H9 (cell line): ENCODE results near the gene PLCH1. TPM values are rescaled to one million over a fixed set of nuclear protein-coding genes. Genes with fewer than 3 reads are reported as not detected.
A peak's percentile ranks its signal among the peaks of the same experiment; 100 is the strongest.

ENCODE experiments used
- DNase-seq: peaks from one replicate; pipeline ENCODE4 v3.0.0-alpha.2; 2017
- H2AFZ ChIP-seq: one replicate; pipeline ENCODE4 v1.6.1; 2013; ENCODE audit warnings: mild to moderate bottlenecking, low read length, control low read depth, moderate library complexity
- H2AK5ac ChIP-seq: 2 replicates; pipeline ENCODE4 v1.6.1; 2013; ENCODE audit warnings: low read length, control low read depth, mixed read lengths; ENCODE audit not compliant: insufficient read length
- H2BK120ac ChIP-seq: one replicate; pipeline ENCODE4 v1.6.1; 2013; ENCODE audit warnings: low read depth, mild to moderate bottlenecking, low read length, control low read depth, inconsistent platforms; ENCODE audit not compliant: poor library complexity, severe bottlenecking
- H2BK12ac ChIP-seq: 2 replicates; pipeline ENCODE4 v1.6.1; 2013; ENCODE audit warnings: low read length, control low read depth, mixed read lengths, low read depth; ENCODE audit not compliant: insufficient read length
- H2BK15ac ChIP-seq: 2 replicates; pipeline ENCODE4 v1.6.1; 2013; ENCODE audit warnings: low read depth, low read length, control low read depth
- H2BK20ac ChIP-seq: one replicate; pipeline ENCODE4 v1.6.1; 2013; ENCODE audit warnings: low read depth, mild to moderate bottlenecking, low read length, control low read depth, inconsistent platforms; ENCODE audit not compliant: poor library complexity, severe bottlenecking
- H2BK5ac ChIP-seq: 2 replicates; pipeline ENCODE4 v1.6.1; 2013; ENCODE audit warnings: low read length, control low read depth, mixed read lengths; ENCODE audit not compliant: insufficient read length
- H3K14ac ChIP-seq: 2 replicates; pipeline ENCODE4 v1.6.1; 2013; ENCODE audit warnings: low read length, control low read depth; ENCODE audit not compliant: insufficient read depth
- H3K18ac ChIP-seq: 2 replicates; pipeline ENCODE4 v1.6.1; 2013; ENCODE audit warnings: low read depth, mild to moderate bottlenecking, mixed read lengths, low read length, control low read depth; ENCODE audit not compliant: insufficient read length
- H3K23ac ChIP-seq: 2 replicates; pipeline ENCODE4 v1.6.1; 2013; ENCODE audit warnings: low read length, control low read depth, mixed read lengths, low read depth; ENCODE audit not compliant: insufficient read length
- H3K23me2 ChIP-seq: 2 replicates; pipeline ENCODE4 v1.6.1; 2013; ENCODE audit warnings: low read depth, mild to moderate bottlenecking, mixed read lengths, low read length, control low read depth; ENCODE audit not compliant: insufficient read length, poor library complexity, severe bottlenecking
- H3K27ac ChIP-seq: 2 replicates; pipeline ENCODE4 v1.5.1; 2013; ENCODE audit warnings: low read length, control low read depth, mixed read lengths, low read depth; ENCODE audit not compliant: insufficient read length
- H3K27me3 ChIP-seq: 2 replicates; pipeline ENCODE4 v1.6.1; 2013; ENCODE audit warnings: low read length, control low read depth, inconsistent platforms; ENCODE audit not compliant: insufficient read depth
- H3K4ac ChIP-seq: 2 replicates; pipeline ENCODE4 v1.6.1; 2013; ENCODE audit warnings: low read depth, mild to moderate bottlenecking, control low read depth, inconsistent platforms, low read length, moderate library complexity
- H3K4me1 ChIP-seq: 2 replicates; pipeline ENCODE4 v1.6.1; 2013; ENCODE audit warnings: low read length, control low read depth, inconsistent platforms; ENCODE audit not compliant: insufficient read depth
- H3K4me2 ChIP-seq: 2 replicates; pipeline ENCODE4 v1.6.1; 2013; ENCODE audit warnings: low read length, control low read depth, mixed read lengths; ENCODE audit not compliant: insufficient read length, insufficient read depth
- H3K56ac ChIP-seq: 2 replicates; pipeline ENCODE4 v1.6.1; 2013; ENCODE audit warnings: low read depth, mild to moderate bottlenecking, mixed read lengths, low read length, control low read depth; ENCODE audit not compliant: insufficient read length
- H3K79me1 ChIP-seq: 2 replicates; pipeline ENCODE4 v1.6.1; 2013; ENCODE audit warnings: low read depth, mild to moderate bottlenecking, moderate library complexity, low read length, control low read depth, inconsistent platforms; ENCODE audit not compliant: insufficient read depth, poor library complexity, severe bottlenecking
- H3K79me2 ChIP-seq: 2 replicates; pipeline ENCODE4 v1.6.1; 2013; ENCODE audit warnings: low read length, control low read depth, inconsistent platforms; ENCODE audit not compliant: insufficient read depth
- H3K9ac ChIP-seq: 2 replicates; pipeline ENCODE4 v1.6.1; 2013; ENCODE audit warnings: low read length, control low read depth, mixed read lengths; ENCODE audit not compliant: insufficient read length; ENCODE audit errors: extremely low read depth
- H3K9me3 ChIP-seq: one replicate; pipeline ENCODE4 v1.6.1; 2013; ENCODE audit warnings: low read depth, low read length, inconsistent platforms; ENCODE audit not compliant: control insufficient read depth
- H3T11ph ChIP-seq: one replicate; pipeline ENCODE4 v1.6.1; 2013; ENCODE audit warnings: mild to moderate bottlenecking, low read length, control low read depth, inconsistent platforms
- H4K20me1 ChIP-seq: one replicate; pipeline ENCODE4 v1.6.1; 2013; ENCODE audit not compliant: control insufficient read depth, insufficient read length, insufficient read depth
- H4K5ac ChIP-seq: 2 replicates; pipeline ENCODE4 v1.6.1; 2013; ENCODE audit warnings: low read depth, mild to moderate bottlenecking, mixed read lengths, low read length, control low read depth; ENCODE audit not compliant: insufficient read length
- H4K8ac ChIP-seq: replicated peaks from 2 replicates; pipeline ENCODE4 v1.6.1; 2013; ENCODE audit warnings: low read length, control low read depth, mixed read lengths, low read depth; ENCODE audit not compliant: insufficient read length
- H4K91ac ChIP-seq: 2 replicates; pipeline ENCODE4 v1.6.1; 2013; ENCODE audit warnings: low read depth, mild to moderate bottlenecking, moderate library complexity, mixed read lengths, low read length, control low read depth; ENCODE audit not compliant: insufficient read length
- H3K27ac Mint-ChIP-seq, 3 experiments: 2 replicates in 2 of 3; 3 replicates in 1 of 3; pipeline ENCODE4 v1.8.0; 2020 to 2021; ENCODE audit warnings: mixed read lengths in 3 of 3, mild to moderate bottlenecking in 1 of 3, moderate library complexity in 1 of 3
- H3K27me3 Mint-ChIP-seq: 2 replicates; pipeline ENCODE4 v1.8.0; 2021; ENCODE audit warnings: low read depth, mild to moderate bottlenecking, moderate library complexity, mixed read lengths
- H3K36me3 Mint-ChIP-seq, 3 experiments: 2 replicates in 2 of 3; 3 replicates in 1 of 3; pipeline ENCODE4 v1.8.0; 2020 to 2021; ENCODE audit warnings: low read depth in 3 of 3, mixed read lengths in 3 of 3; ENCODE audit not compliant: insufficient read depth in 1 of 3
- H3K4me1 Mint-ChIP-seq, 2 experiments: 2 replicates each; pipeline ENCODE4 v1.8.0; 2020; ENCODE audit warnings: mixed read lengths in 2 of 2
- H3K4me3 Mint-ChIP-seq, 2 experiments: 2 replicates in 1 of 2; 3 replicates in 1 of 2; pipeline ENCODE4 v1.8.0; 2020 to 2021; ENCODE audit warnings: mild to moderate bottlenecking in 2 of 2, mixed read lengths in 2 of 2, moderate library complexity in 1 of 2
- H3K9me3 Mint-ChIP-seq, 2 experiments: 2 replicates in 1 of 2; 3 replicates in 1 of 2; pipeline ENCODE4 v1.8.0; 2020; ENCODE audit warnings: mild to moderate bottlenecking in 2 of 2, mixed read lengths in 2 of 2, moderate library complexity in 1 of 2
- WGBS: extraction: QIAGEN DNeasy Blood & Tissue Kit; methylation state at CpG from one replicate; pipeline ENCODE4 v1.1.7; 2013; ENCODE audit warnings: missing lambda C conversion rate, low lambda C conversion rate, mixed read lengths; ENCODE audit not compliant: insufficient read length; ENCODE audit errors: extremely low coverage; 5-methylcytosine and 5-hydroxymethylcytosine counted together
- total RNA-seq: library from RNA; stranded (reverse); gene quantifications from 2 replicates; pipeline ENCODE4 v1.2.1, GENCODE V29; 2021
- TF ChIP-seq, protein P1 (sequence below): fragments of 200-600 bp; sonication (generic); conservative IDR thresholded peaks from 3 replicates; pipeline ENCODE4 v1.8.0; 2021; ENCODE audit warnings: antibody characterized with exemption, mild to moderate bottlenecking

PLCH1 gene
- total RNA-seq, 1 experiment from 2014 or later: 19.0 TPM

DNA sequence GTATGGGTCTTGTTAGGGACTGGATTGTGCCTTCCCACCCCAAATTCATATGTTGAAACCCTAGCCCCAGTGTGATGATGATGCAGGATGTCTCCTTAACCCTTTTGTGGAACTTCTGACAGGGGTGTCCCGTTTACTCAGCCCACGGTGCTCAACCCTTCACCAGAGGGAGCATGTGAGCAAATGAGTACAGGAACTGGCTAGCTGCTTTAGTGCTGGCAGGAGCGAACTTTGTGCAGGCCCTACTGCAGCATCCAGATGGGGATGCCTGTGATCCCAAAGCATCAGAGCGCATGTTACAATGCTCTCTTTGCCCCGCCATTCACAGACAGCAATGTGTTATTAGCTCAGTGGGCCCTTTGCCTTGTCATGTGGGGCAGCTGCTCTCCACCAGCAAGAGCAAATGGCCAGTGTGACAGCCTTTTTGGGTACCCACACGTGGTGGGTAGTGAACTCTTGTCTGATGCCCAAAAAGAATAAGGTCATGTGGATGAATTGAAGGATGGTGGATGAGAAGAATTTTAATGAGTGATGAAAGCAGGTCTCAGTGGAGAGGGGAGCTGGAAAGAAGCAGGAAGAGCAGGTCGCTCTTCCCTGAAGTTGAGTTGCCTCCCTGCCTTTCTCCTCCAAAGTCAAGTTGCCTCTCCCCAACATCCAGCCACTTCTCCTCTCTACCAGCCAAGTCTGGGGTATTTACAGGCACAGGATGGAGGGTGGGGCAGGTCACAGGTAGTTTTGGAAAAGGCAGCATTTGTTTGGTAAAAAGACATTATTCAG, 388.1 kb downstream of the PLCH1 start:
- H3K18ac ChIP-seq: no peak overlapping the region
- no CpG with 5 or more reads among the region's 7 CpGs for WGBS
- peaks cover 2% of the 10 kb centered on the region; the same call in 1 of the 2 replicates for H3K4me1 ChIP-seq
- no peak overlapping the region for H4K5ac ChIP-seq
- TF ChIP-seq, protein P1, sequence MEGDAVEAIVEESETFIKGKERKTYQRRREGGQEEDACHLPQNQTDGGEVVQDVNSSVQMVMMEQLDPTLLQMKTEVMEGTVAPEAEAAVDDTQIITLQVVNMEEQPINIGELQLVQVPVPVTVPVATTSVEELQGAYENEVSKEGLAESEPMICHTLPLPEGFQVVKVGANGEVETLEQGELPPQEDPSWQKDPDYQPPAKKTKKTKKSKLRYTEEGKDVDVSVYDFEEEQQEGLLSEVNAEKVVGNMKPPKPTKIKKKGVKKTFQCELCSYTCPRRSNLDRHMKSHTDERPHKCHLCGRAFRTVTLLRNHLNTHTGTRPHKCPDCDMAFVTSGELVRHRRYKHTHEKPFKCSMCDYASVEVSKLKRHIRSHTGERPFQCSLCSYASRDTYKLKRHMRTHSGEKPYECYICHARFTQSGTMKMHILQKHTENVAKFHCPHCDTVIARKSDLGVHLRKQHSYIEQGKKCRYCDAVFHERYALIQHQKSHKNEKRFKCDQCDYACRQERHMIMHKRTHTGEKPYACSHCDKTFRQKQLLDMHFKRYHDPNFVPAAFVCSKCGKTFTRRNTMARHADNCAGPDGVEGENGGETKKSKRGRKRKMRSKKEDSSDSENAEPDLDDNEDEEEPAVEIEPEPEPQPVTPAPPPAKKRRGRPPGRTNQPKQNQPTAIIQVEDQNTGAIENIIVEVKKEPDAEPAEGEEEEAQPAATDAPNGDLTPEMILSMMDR: peak; percentile 58; the same call in 2 of the 3 replicates
- H3K4ac ChIP-seq: no peak overlapping the region
- no peak overlapping the region for H3T11ph ChIP-seq
- no peak overlapping the region for H3K14ac ChIP-seq
- Mint-ChIP-seq H3K4me3 (no peak overlapping the region), H3K27me3 (peaks cover 66% of the 10 kb centered on the region), H3K4me1 (peaks cover 41 to 46% of the 10 kb centered on the region in 2 experiments), H3K36me3 (peaks cover 0 to 13% (median 8%) of the 10 kb centered on the region in 3 experiments; a peak in 6 of 7 replicates), H3K9me3 (peaks cover 6% of the 10 kb centered on the region in 2 experiments; a peak in 3 of 5 replicates), H3K27ac (no peak overlapping the region)
- H2BK12ac ChIP-seq: no peak overlapping the region
- H3K9ac ChIP-seq: no peak overlapping the region
- H2BK20ac ChIP-seq: no peak overlapping the region
- H2BK15ac ChIP-seq: no peak overlapping the region
- no peaks in the 10 kb centered on the region for H3K9me3 ChIP-seq
- H2AFZ ChIP-seq: no peak overlapping the region
- H3K4me2 ChIP-seq: no peak overlapping the region
- H2BK5ac ChIP-seq: no peak overlapping the region
- H3K79me2 ChIP-seq: no peaks in the 10 kb centered on the region
- H4K20me1 ChIP-seq: no peaks in the 10 kb centered on the region
- H4K91ac ChIP-seq: no peak overlapping the region
- H3K23ac ChIP-seq: no peak overlapping the region
- H2BK120ac ChIP-seq: no peak overlapping the region
- no peaks in the 10 kb centered on the region; the same call in 1 of the 2 replicates for H3K27me3 ChIP-seq
- H4K8ac ChIP-seq: no peak overlapping the region
- H2AK5ac ChIP-seq: no peak overlapping the region
- H3K23me2 ChIP-seq: no peaks in the 10 kb centered on the region
- no peak overlapping the region for H3K27ac ChIP-seq
- DNase-seq: peak; percentile 64
- H3K79me1 ChIP-seq: no peaks in the 10 kb centered on the region
- no peak overlapping the region for H3K56ac ChIP-seq
